ENCODE measurements around the gene RHOC.

DNA sequence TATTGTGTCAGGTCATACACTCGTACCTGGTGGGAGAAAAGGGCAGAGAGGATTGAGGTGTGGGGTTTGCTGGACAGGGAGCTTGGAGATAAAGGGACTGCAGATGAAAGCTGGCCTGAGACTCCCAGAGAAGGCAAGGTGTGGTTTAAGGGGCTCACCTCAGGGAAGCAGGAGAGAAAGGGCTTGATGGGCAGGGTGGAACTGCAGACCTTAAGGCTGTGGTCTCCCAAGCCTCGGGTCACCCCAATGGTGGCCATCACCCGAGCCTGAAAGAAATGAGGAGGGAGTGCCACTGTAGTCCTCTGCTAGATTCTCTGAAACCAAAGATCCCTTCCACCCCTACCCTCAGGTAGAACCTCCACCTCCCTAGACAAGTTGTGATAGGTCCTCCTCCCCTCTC lies 3.7 kb upstream of the RHOC start:
- TF ChIP-seq, protein P1, sequence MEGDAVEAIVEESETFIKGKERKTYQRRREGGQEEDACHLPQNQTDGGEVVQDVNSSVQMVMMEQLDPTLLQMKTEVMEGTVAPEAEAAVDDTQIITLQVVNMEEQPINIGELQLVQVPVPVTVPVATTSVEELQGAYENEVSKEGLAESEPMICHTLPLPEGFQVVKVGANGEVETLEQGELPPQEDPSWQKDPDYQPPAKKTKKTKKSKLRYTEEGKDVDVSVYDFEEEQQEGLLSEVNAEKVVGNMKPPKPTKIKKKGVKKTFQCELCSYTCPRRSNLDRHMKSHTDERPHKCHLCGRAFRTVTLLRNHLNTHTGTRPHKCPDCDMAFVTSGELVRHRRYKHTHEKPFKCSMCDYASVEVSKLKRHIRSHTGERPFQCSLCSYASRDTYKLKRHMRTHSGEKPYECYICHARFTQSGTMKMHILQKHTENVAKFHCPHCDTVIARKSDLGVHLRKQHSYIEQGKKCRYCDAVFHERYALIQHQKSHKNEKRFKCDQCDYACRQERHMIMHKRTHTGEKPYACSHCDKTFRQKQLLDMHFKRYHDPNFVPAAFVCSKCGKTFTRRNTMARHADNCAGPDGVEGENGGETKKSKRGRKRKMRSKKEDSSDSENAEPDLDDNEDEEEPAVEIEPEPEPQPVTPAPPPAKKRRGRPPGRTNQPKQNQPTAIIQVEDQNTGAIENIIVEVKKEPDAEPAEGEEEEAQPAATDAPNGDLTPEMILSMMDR (IDR thresholded peaks at IDR 0.05): no peak
- no peak for TF ChIP-seq POLR2A (IDR thresholded peaks at IDR 0.05)
